ENCODE data around the gene SPDYE4.

The SPDYE4 gene

GRCh38 chr17:8708025-8708461 lies 50.3 kb downstream of the SPDYE4 start:
- DNase-seq = no peak

- no peak for DNase-seq
These were observed 50.9 kb downstream of the SPDYE4 start for GRCh38 chr17:8707332-8708024.

- no peak for DNase-seq
These were observed 51.9 kb downstream of the SPDYE4 start for GRCh38 chr17:8706431-8706830.

GRCh38 chr17:8705427-8705826 lies 52.9 kb downstream of the SPDYE4 start:
- no peak for DNase-seq

- no peak for DNase-seq
These were observed 55.3 kb downstream of the SPDYE4 start for GRCh38 chr17:8703001-8703400.

GRCh38 chr17:8701754-8702153 lies 56.6 kb downstream of the SPDYE4 start:
- no peak for DNase-seq

GRCh38 chr17:8701221-8701620 lies 57.1 kb downstream of the SPDYE4 start:
- DNase-seq = no peak

All from activated CD4-positive, alpha-beta T cell treated with anti-CD3 and anti-CD28 coated beads, Interleukin-2, amount 50 U/mL, for 1 hour (primary cell).